Stimulated activated CD8-positive, alpha-beta memory T cell treated with anti-CD3 and anti-CD28 coated beads, Interleukin-15, amount 100 ng/mL, for 4 hours (primary cell): ENCODE measurements around the gene PSTPIP2.
"Not testable (repeated sequence)": the region's sequence is repeated elsewhere in the genome, so short reads cannot be mapped to it uniquely, and the experiment has no call there.

Experiments used
- DNase-seq, 2 donors: peaks; one replicate each; pipeline ENCODE4 v3.0.0-alpha.2; 2020; ENCODE audit warnings: low read depth in 2 of 2

Gene PSTPIP2, protein sequence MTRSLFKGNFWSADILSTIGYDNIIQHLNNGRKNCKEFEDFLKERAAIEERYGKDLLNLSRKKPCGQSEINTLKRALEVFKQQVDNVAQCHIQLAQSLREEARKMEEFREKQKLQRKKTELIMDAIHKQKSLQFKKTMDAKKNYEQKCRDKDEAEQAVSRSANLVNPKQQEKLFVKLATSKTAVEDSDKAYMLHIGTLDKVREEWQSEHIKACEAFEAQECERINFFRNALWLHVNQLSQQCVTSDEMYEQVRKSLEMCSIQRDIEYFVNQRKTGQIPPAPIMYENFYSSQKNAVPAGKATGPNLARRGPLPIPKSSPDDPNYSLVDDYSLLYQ

DNA sequence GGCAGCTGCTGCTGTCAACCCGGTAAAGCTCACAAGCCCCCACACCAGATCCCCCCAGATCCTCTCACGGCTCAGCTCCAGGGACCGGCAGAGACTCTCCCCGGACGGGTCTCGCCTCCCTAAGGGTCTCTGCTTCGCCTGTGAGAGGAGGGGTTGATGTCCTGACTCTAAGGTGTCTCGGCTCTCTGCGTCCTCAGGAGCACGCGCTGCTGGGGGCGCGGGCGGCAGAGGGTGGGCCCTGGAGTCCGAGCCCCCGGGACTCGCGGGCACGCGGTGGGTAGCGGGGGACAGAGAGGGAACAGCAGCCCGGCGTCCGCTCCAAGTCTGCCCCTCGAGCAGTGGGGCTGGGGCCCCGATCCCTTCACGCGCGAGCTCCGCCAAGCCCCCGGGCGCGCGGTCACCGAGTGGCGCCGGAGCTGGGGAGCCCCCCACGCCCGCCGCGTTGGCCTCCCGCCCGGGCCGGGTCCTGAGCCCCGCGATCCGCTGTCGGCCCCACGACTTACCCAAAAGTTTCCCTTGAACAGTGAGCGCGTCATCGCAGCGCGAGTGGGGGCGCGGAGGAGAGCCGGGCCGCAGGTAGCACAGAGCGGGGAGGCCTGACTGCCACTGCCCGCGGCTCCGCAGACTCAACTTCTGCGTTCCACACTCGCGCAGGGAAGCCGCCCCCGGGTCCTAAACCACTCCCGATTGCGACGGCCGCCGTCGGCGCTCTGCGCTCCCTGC is at the start of gene PSTPIP2:
TSS of gene PSTPIP2 (minus strand) at position 608 of the 723 bp plus-strand sequence. CDS start at position 536, 72 bp downstream.
- DNase-seq: peak; percentile 42 to 49

DNA sequence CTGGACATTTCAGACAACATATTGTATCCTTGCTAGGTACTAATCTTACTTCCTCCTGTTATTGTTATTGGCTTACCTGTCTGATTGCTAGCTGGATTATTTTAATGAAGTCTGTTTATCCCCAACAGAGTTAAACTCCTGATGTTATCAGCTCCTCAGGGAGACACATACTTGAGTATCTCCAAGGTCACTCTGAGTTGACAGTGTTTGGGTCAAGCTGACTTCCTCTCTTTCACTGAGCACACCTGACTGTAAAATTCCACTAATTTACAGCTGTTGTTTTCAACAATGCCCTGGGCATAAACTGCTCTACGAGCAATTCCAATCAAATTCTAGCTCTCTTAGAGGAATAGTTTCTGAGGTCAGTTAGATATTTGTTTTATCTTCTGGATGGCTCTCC is 41.7 kb upstream of the PSTPIP2 start:
- DNase-seq: no peak

DNA sequence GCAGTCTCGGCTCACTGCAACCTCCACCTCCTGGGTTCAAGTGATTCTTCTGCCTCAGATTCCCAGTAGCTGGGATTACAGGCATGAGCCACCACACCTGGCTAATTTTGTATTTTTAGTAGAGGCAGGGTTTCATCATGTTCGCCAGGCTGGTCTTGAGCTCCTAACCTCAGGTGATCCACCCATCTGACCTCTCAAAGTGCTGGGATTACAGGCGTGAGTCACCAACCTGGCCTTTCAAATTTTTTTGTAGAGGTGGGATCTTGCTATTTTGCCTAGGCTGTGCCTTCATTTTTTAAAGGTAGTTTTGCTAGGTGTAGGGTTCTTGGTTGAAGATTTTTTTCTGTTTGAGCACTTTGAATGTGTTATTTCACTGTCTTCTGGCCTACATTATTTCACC is 38.3 kb upstream of the PSTPIP2 start:
- DNase-seq: no peak

DNA sequence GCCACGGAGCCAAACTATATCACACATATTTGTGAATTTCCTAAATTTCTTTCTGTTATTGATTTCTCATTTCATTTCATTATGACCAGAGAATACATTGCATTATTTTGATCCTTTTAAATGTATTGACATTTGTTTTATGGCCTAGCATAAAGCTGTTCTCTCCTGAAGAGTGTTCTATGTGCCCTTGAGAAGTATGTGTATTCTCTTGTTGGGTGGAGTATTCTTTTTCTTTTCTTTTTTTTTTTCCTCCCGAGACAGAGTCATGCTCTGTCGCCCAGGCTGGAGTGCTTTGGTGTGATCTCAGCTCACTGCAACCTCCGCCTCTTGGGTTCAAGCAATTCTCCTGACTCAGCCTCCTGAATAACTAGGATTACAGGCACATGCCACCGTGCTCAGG is 37.3 kb upstream of the PSTPIP2 start:
- no peak for DNase-seq

DNA sequence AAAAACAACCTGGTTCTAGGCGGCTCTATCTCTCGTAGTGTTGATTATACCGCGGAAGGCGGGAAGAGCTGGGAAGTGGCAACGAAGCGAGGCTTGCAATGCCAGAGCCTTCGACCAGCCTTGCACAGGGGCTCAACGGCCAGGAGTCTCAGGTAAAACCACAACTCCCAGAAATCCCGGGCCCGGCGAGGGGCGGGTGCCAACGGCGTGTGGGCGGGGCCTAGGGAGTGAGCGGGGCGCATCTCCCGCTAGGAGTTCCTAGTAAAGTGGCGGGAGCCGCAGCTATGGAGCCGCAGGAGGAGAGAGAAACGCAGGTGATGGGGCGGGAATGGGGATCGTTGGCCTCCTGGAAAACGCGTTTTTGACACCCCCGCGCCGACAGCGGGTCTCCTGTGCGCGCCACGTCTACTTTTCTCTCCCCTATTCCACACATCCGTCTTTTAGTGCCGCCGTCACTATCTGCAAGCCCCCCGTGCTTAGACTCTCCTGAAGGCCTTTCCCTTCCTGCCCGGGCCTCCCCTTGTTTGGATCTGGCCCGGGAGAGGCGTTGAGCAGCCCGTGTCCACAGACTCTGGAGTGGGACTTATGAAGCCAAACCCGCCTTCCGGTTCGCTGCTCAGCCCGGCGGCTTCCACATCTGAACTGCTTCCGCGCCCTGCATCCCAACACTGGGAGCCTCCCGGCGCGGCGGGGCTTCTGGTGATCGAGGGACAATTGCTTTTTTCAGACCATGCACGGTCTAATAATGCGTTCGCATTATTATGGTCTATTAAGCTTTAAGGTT is 32.3 kb upstream of the PSTPIP2 start, which contains the start of gene HAUS1:
TSS of gene HAUS1 (plus strand) at position 258 of the 784 bp plus-strand sequence. CDS start at position 285, 27 bp downstream.
- peak; percentile 68 for DNase-seq

DNA sequence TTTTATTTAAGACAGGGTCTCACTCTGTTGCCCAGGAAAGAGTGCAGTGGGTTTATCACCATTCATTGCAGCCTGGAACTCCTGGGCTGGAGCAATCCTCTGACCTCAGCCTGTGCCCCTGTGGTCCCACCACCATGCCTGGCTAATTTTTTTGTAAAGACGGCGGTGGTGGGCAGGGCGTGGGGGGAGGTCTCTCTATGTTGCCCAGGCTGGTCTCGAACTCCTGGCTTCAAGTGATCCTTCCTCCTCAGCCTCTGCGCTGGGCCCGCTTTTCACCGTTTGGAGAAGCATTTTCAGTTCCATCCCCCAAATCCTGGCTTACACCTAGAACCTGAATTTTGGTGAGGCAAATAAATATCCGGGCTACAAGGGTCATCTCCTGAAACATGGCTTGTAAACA is 27.4 kb upstream of the PSTPIP2 start:
- no peak for DNase-seq

DNA sequence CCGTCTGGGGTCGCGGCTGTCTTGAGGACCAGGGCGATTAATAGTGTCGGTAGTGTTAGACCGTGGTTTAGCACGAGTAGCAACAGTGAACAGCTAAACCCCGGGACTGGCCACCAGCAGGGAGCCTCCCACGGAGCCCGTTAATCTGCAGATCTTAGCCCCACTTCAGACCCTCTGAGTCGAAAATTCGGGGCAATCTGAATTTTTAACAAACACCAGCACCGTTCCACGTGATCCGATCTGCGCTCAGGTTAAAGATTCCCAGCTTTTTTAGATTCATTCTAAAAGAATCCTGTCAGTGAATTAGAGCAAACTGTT is 26.5 kb upstream of the PSTPIP2 start:
- DNase-seq: no peak

DNA sequence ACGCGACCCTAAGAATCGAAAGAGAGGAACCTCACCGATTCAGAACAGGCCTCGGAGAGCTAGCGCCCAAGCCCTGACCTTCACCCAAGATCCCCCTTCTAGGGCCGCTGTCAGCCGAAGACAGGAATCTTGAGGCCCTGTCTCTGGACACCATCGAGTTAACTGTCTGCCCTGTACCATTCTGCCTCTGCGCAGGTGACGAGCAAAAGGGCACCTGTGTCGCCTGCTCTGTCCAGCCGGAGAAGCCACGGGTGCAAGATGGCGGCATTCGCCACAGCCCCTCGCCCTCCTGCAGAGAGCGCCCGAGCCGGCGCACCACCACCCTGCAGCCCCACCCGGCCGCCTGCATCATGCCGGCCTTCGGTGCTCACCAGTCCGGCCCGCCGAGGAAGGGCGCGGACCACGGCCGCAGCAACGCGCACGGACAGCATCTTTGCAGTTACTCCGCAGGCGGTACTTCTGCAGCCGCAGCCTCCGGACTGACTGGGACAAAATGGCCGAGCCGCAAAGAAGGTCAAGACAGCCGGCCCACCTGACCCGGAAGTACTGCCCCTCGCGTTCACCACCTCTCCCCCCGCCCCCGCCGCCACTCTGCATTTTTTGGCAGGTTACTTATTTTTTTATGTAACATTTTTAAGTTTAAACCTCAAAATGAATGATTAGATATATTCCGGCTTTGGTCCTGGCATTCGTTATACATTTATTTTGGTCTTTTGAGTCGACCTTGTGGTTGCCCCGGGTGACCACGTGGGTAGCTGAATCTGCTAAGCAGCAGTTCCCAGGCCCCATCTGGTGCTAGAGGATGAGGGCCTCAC is 25.9 kb upstream of the PSTPIP2 start, which contains the start of gene ATP5F1A:
TSS of gene ATP5F1A (minus strand) at position 496 of the 815 bp plus-strand sequence. CDS start at position 431, 65 bp downstream.
- peak; percentile 65 to 74 for DNase-seq

DNA sequence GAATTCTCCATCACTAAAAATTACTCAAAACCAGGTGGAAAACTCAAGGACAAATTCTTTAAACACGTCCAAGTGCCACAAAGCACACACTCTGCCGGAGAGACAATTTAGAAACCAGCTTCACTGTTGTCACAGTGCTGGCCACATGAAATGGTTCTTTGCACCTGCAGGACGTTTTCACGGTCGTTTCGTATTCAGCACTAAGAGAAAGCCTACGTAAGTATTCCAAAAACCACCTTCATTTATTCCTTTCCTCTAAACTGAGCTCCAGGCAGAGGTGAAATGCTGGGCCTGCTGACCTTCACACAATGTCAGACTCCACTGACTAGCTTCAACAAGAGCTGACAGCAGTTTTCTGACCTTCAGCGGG is 25.4 kb upstream of the PSTPIP2 start:
- no peak for DNase-seq

DNA sequence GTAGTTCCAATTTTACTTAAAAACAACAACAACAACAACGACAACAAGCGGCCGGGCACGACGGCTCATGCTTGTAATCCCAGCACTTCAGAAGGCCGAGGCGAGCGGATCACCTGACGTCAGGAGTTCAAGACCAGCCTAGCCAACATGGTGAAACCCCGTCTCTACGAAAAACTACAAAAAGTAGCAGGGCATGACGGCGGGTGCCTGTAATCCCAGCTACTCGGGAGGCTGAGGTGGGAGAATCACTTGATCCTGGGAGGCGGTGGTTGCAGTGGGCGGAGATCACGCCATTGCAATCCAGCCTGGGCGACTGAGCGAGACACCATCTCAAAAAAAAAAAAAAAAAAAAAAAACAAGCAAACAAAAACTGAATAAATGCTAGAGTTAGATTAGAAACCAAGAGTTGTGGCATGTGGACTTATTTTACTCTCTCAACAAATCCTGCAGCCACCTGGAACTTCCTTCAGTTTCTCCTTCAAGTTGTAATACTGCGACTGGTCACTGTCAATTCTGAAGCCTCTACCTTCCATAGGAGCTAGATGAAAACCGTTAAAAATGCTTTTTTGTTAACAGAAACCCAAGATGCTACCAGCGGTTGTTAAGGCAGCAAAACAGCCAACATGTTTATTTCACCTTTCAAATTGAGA is 24.7 kb upstream of the PSTPIP2 start:
- no peak for DNase-seq

DNA sequence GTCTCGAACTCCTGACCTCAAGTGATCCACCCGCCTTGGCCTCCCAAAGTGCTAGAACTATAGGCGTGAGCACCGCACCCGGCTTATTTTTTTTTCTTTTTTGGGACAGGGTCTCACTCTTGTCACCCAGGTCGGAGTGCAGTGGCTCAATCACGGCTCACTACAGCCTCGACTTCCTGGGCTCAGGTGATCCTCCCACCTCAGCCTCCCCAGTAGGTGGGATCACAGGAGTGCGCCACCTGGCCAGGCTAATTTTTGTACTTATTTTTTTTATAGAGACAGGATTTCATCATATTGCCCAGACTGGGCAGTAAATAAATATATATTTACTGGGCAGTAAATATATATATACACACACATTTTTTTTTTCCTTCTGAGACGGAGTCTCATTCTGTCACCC is 23.5 kb upstream of the PSTPIP2 start:
- DNase-seq: no peak

DNA sequence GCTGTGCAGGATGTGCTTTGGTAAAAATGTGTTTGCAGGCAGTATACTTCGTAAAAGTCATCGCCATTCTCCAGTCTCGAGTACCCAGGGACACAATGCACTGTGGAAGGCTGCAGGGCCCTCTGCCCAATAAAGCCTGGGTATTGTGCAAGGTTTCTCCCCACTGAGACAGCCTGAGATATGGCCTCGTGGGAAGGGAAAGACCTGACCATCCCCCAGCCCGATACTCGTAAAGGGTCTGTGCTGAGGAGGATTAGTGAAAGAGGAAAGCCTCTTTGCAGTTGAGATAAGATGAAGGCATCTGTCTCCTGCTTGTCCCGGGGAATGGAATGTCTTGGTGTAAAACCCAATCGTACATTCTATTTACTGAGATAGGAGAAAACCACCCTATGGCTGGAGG is 16.4 kb upstream of the PSTPIP2 start:
- not testable (repeated sequence) for DNase-seq

DNA sequence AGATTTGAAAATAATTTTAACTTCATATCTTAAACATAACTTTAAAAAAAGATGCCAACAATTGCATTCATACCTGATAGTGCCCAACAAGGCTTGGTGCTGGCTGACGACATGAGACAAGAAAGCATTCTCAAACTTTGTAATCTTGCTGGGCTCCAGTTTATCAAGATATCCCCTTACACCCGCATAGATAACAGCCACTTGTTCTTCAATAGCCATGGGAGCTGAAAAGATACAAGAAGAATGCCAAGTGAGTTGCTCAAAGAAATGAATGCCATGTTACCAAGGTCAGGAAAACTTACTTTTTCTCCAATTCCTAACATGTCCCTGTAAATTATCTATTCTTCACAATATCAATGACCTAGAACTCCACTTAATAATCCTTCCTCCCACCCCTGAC is 12.4 kb upstream of the PSTPIP2 start:
- no peak for DNase-seq

DNA sequence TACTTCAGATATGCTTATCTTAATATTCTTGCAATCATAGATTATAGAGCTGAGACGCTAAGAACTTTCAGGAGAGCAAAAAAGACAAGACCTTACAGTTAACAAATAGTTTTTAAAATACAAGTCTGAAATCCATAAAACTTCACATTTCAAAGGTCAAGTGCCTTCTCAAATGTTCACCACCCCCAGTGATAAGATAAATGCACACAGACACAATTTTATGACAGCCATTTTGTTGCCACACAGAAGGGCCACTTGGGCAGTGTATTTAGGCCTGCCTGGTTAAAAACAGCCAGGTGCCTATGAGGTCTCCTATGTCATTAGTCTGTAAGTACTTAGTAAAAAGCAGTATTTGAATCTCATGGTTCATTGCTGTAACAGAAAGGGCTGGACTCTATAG is 8.1 kb upstream of the PSTPIP2 start:
- no peak for DNase-seq

DNA sequence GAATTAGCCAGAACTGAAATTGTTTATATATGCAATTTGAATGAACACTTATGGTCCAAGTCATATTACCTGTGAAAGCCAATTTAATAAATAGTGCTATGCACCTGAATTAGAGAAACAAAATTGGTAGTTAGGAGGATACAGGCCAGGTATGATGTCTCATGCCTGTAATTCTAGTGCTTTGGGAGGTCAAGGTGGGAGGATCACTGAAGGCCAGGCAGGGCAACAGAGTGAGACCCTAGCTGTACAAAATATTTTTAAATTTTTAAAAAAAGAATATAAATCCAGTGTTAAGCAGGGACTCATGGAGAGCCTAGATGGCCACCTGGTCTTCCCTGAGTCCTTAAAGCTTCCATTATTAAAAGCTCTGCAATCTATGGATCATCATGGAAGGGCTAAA is 7.3 kb upstream of the PSTPIP2 start:
- no peak for DNase-seq

DNA sequence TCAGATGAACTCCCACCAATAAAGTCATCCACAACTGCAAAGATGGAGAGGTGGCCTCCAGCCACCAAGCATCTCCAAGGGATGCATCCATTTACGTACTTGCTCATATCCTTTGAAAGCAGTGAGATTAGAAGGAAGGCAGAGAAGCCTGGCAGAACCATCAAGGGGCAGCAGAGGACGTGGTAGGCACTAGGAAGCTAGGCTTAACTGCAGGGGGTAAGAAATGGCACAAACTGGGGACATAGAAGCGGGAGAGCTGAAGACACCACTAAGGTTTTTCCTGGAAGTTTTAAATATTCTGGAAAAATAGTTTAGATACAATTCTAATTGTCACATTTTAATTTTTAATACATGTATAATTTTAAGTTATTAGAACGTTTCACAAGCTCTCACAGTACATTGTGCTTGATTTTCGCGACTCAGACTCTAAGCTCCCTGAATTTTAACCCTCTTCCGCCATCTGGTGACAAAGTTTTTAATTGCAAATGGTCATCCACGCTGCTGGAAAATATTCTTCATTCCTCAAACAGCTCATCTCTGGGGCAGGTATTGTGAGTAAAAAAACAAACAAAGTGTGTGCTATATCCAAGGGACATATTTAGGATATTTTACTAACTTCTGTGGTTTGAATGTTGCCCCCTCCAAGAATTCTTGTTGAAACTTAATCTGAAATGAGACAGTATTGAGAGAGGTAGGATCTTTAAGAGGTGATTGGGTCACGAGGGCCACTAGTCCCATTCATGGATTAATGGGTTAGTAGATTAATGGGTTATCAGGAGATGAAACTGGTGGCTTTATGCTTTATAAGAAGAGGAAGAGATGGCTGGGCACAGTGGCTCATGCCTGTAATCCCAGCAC is 1.6 kb upstream of the PSTPIP2 start:
- no peak for DNase-seq

DNA sequence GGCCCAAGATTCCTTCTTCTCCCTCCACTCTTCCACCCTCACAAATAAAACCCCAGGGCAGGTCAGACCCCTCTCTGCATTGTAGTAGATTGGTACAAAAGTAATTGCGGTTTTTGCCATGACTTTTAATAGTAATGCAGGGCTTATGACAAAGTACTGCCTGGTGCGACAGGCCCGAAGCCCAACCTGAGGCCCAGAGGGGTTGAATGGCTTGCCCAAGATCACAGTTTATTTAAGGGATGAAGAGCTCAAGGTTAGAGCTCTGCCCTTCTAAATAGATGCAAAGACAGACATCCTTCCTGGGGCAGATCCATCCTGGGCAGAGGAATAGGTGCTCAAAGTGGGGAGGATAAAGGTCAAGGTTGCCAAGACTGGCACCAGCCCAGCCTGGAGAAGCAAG is 899 bp upstream of the PSTPIP2 start:
- no peak for DNase-seq

DNA sequence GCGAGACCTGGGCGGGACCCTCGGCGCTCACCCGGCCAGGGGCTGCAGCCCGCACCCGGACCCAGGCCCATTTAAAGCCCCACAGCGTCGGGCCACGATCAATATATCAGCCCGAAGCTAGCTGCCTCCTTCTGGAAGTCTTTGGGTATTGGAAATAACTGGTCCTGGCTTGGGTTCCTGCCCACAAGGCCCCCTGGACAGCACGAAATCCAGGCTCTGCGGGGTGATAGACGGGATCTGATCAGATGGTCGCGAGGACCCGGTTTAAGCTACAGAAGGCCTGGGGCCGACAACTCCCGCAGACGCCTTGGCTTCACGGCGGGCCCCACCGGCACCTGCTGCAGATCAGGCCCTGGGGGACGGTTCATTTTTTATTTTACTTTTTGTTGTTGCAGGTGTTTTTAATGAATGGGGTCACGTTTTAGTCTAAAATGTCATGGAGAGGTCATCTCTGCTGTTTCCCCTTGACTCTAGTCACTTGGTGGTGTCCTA is 362 bp upstream of the PSTPIP2 start:
- DNase-seq: no peak

DNA sequence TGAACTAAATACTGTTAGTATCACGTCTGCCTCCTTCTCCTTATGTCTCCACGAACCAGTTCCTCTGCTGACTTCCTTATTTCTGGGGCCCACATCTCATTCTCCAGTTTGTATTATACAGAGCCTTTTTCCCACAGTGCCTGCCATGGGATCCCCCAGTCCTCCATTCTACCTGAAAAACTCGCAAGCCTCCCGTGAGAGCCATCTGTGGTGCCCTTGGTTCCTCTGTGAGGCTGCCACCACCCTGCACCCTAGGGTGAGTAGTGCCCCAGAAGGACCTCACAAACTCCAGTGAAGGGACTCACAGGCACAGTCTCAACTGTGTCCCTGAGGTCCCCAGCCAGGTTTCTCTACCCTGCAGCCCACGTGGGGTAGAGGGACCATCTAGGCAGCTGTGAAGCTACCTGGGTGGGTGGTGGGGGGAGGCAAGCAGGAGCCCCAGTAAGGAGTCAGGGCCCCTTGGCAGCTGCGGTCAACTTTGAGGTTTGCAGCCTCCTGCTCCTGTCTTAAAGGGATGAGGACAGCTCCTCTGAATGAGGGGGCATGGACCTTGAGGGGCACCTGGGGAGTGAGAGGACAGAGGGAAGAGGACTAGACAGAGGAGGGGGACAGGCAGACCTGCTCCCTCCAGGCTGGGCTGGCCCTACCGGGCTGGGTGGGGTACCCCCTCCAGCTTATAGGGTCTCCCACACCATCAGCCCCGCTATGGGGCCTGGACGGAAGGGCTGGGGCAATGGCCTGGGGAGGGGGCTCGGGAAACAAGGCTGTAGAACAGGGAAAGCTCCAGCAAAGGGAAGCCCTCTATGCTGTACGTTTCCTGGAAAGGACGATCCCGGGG is 1.0 kb downstream of the PSTPIP2 start:
- DNase-seq: no peak
